Measurements from ENCODE around the gene TOP2A.

TOP2A gene

DNA sequence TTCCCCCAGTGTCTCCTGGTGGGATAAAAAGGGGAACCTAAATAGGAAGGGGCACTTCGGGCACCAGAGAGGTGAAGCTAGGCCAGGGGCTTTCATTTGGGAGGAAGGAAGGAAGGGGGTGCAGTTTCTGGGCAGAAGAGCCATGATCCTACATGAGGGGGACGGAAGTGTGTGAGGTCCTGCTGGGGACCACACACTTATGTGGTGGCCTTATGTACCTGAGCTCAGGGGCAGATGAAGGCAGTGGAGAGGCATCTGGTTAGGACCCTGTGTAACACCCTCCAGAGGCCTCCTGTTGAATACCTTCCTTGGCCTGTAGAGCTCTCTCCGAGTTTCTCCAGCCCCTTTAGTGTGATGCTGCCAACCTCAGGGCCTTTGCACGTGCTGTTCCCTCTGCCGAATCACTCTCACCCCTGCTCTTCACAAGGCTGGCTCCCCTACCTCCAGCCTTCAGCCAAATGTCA, 46.7 kb upstream of the TOP2A start:
- Histone ChIP-seq H3K4me1 (ENCODE audit: control insufficient read depth, insufficient read depth, low read depth, low read length) (peaks cover 13% of the 10 kb centered on the region), H3K27ac (ENCODE audit: low read length, poor library complexity, severe bottlenecking) (no peak overlapping the region), H3K4ac (ENCODE audit: low read depth in 1 of 2, low read length in 2 of 2) (no peak overlapping the region), H3K14ac (ENCODE audit: low read length in 2 of 2) (no peak overlapping the region), H3K4me3 (ENCODE audit: insufficient read depth in 1 of 2, low read depth in 1 of 2, low read length in 2 of 2) (no peak overlapping the region), H4K91ac (ENCODE audit: low read length) (no peak overlapping the region), H2AK5ac (ENCODE audit: low read length, severe bottlenecking) (no peak overlapping the region), H3K9me3 (ENCODE audit: control insufficient read depth, low read length) (no peaks in the 10 kb centered on the region), H3K36me3 (ENCODE audit: control insufficient read depth in 1 of 2, insufficient read depth in 2 of 2, low read depth in 1 of 2, low read length in 2 of 2) (peaks cover 5 to 8% of the 10 kb centered on the region in 2 experiments), H3K18ac (ENCODE audit: low read depth in 1 of 2, low read length in 2 of 2) (no peak overlapping the region), H3K27me3 (ENCODE audit: control insufficient read depth in 1 of 2, insufficient read depth in 1 of 2, low read length in 2 of 2) (no peaks in the 10 kb centered on the region), H3K9ac (ENCODE audit: low read length) (no peak overlapping the region), H2BK12ac (ENCODE audit: low read length in 2 of 2) (no peak overlapping the region), H3K79me1 (replicated peaks; ENCODE audit: low read length, poor library complexity, severe bottlenecking) (no peaks in the 10 kb centered on the region), H2AFZ (ENCODE audit: low read depth, low read length) (no peak overlapping the region), H4K8ac (ENCODE audit: low read length) (no peak overlapping the region), H3K23ac (ENCODE audit: low read length in 2 of 2) (no peak overlapping the region), H2BK5ac (ENCODE audit: low read depth, low read length, poor library complexity, severe bottlenecking) (no peak overlapping the region), H2BK120ac (ENCODE audit: low read depth, low read length) (no peak overlapping the region), H2BK15ac (ENCODE audit: low read depth, poor library complexity, severe bottlenecking) (no peak overlapping the region), H3K4me2 (ENCODE audit: low read length, poor library complexity, severe bottlenecking) (no peak overlapping the region)
- DNase-seq = no peak
- WGBS = 93% methylated on average over 5 of the region's 5 CpGs

DNA sequence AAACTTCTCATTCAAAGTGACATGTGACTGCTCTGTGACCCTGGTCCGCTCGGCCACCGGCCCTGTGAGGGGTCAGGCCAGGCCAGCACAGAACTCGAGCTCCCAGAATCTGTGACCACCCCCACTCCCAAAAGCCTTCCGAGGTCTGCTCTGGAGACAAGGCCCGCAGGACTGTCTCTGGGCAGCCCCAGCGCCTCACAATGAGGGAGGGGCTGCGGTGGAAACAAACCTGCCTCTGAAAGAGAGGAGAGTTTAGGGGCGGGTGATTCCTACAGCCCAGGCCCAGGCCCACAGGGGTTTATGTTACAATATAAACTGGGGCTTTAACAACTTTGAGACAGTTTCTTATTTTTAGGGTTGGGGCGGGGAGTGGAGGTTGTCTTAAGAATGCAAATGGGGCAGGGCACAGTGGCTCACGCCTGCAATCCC, 45.4 kb upstream of the TOP2A start:
- Histone ChIP-seq H3K4me3 (ENCODE audit: insufficient read depth in 1 of 2, low read depth in 1 of 2, low read length in 2 of 2) (no peak overlapping the region), H3K27me3 (ENCODE audit: control insufficient read depth in 1 of 2, insufficient read depth in 1 of 2, low read length in 2 of 2) (no peaks in the 10 kb centered on the region), H3K18ac (ENCODE audit: low read depth in 1 of 2, low read length in 2 of 2) (no peak overlapping the region), H3K23ac (ENCODE audit: low read length in 2 of 2) (no peak overlapping the region), H3K14ac (ENCODE audit: low read length in 2 of 2) (no peak overlapping the region), H2BK15ac (ENCODE audit: low read depth, poor library complexity, severe bottlenecking) (no peak overlapping the region), H3K4me2 (ENCODE audit: low read length, poor library complexity, severe bottlenecking) (no peak overlapping the region), H4K8ac (ENCODE audit: low read length) (no peak overlapping the region), H2AK5ac (ENCODE audit: low read length, severe bottlenecking) (no peak overlapping the region), H3K4me1 (ENCODE audit: control insufficient read depth, insufficient read depth, low read depth, low read length) (peaks cover 21% of the 10 kb centered on the region), H2BK12ac (ENCODE audit: low read length in 2 of 2) (no peak overlapping the region), H2BK5ac (ENCODE audit: low read depth, low read length, poor library complexity, severe bottlenecking) (no peak overlapping the region), H4K91ac (ENCODE audit: low read length) (no peak overlapping the region), H2BK120ac (ENCODE audit: low read depth, low read length) (no peak overlapping the region), H3K36me3 (ENCODE audit: control insufficient read depth in 1 of 2, insufficient read depth in 2 of 2, low read depth in 1 of 2, low read length in 2 of 2) (peaks cover 17 to 21% of the 10 kb centered on the region in 2 experiments), H3K79me1 (replicated peaks; ENCODE audit: low read length, poor library complexity, severe bottlenecking) (no peaks in the 10 kb centered on the region), H3K27ac (ENCODE audit: low read length, poor library complexity, severe bottlenecking) (peak overlapping the region; percentile 15), H3K9me3 (ENCODE audit: control insufficient read depth, low read length) (no peaks in the 10 kb centered on the region), H2AFZ (ENCODE audit: low read depth, low read length) (no peak overlapping the region), H3K4ac (ENCODE audit: low read depth in 1 of 2, low read length in 2 of 2) (no peak overlapping the region), H3K9ac (ENCODE audit: low read length) (peak overlapping the region; percentile 68)
- no peak for DNase-seq
- 40% methylated on average over 11 of the region's 11 CpGs for WGBS

DNA sequence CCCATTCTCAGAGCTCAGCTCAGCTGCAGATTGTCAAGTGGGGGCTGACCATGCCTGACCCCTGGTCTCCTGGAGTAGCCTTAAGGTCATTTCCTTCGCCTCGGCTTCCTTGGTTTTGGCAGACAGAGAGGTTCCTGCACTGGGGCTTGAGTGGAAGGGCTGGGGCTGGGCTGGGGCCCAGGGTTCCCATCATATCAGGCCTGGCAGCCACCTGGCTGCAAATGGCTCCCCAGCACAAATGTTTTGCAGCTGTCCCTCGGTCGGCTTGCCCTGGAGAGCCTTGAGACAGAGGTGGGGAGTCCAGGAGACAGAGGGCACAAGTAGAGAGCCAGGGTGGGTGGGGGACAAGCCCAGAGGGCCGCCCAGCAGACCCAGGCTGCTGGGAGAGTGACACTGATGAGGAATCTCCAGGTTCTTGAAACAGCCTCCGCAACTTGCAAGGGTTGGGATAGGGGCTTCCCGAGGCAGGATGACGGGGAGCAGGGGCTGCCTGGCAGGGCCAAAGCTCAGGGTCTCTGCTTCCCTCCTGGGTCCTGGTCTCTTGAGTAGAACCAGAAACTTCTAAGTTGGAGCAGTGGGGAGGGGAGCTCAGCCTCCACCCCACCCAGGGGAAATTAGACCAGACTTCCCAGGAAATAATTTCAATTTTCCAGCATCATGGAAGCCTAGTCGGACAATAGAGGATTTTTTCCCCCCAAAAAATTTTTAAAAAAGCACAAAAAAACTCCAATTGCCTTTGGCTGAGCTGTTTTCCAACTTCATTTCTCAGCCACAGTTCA, 44.8 kb upstream of the TOP2A start:
- no peak overlapping the region for H2AFZ ChIP-seq (ENCODE audit: low read depth, low read length)
- H3K4ac ChIP-seq (ENCODE audit: low read depth in 1 of 2, low read length in 2 of 2) = no peak overlapping the region
- no peak for DNase-seq
- H3K36me3 ChIP-seq (ENCODE audit: control insufficient read depth in 1 of 2, insufficient read depth in 2 of 2, low read depth in 1 of 2, low read length in 2 of 2) = peaks cover 22 to 23% of the 10 kb centered on the region in 2 experiments
- H3K9me3 ChIP-seq (ENCODE audit: control insufficient read depth, low read length) = no peaks in the 10 kb centered on the region
- H2BK12ac ChIP-seq (ENCODE audit: low read length in 2 of 2) = peak overlapping the region in 1 of 2 experiments; percentile 10
- no peak overlapping the region for H2BK5ac ChIP-seq (ENCODE audit: low read depth, low read length, poor library complexity, severe bottlenecking)
- H4K8ac ChIP-seq (ENCODE audit: low read length) = no peak overlapping the region
- no peak overlapping the region for H3K14ac ChIP-seq (ENCODE audit: low read length in 2 of 2)
- no peak overlapping the region for H2AK5ac ChIP-seq (ENCODE audit: low read length, severe bottlenecking)
- no peak overlapping the region for H3K4me3 ChIP-seq (ENCODE audit: insufficient read depth in 1 of 2, low read depth in 1 of 2, low read length in 2 of 2)
- H3K23ac ChIP-seq (ENCODE audit: low read length in 2 of 2) = peak overlapping the region in 1 of 2 experiments; percentile 6
- H2BK15ac ChIP-seq (ENCODE audit: low read depth, poor library complexity, severe bottlenecking) = no peak overlapping the region
- 77% methylated on average over 9 of the region's 9 CpGs for WGBS
- H3K9ac ChIP-seq (ENCODE audit: low read length) = peak overlapping the region; percentile 68
- no peak overlapping the region for H4K91ac ChIP-seq (ENCODE audit: low read length)
- peak overlapping the region; percentile 9 for H3K27ac ChIP-seq (ENCODE audit: low read length, poor library complexity, severe bottlenecking)
- no peaks in the 10 kb centered on the region for H3K27me3 ChIP-seq (ENCODE audit: control insufficient read depth in 1 of 2, insufficient read depth in 1 of 2, low read length in 2 of 2)
- H2BK120ac ChIP-seq (ENCODE audit: low read depth, low read length) = no peak overlapping the region
- H3K79me1 ChIP-seq (replicated peaks; ENCODE audit: low read length, poor library complexity, severe bottlenecking) = no peaks in the 10 kb centered on the region
- peak overlapping the region in 1 of 2 experiments; percentile 29 for H3K18ac ChIP-seq (ENCODE audit: low read depth in 1 of 2, low read length in 2 of 2)
- peaks cover 27% of the 10 kb centered on the region for H3K4me1 ChIP-seq (ENCODE audit: control insufficient read depth, insufficient read depth, low read depth, low read length)
- H3K4me2 ChIP-seq (ENCODE audit: low read length, poor library complexity, severe bottlenecking) = no peak overlapping the region

DNA sequence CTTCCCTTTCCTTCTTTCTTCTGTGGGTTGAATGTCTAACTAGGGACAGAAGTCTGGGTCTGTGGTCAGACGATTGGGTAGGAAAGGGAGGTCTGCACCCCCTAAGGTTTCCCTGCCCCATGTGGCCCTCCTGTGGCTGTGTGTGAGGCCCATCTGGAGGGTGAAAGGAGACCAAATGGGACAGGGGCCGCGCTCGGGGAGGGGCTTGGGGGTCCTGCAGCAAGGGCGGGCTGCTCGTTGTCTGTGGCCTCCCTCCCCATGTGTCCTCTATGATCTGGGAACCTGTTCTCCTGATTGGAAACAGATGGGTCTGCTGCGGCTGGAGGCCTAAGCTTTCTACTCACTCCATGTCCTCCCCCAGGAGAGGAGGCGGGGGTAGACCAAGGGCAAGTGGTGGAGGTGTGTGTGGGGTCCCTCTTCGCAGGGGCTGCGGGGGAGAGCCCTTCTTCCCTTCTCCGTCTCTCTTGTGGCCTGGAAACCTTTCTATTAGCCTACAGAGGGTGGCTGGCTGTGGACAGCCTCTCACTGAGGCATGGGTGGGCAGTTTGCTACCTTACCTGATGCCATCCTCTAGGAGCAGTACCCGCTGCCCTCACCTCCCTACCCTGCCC, 44.1 kb upstream of the TOP2A start:
- H2BK15ac ChIP-seq (ENCODE audit: low read depth, poor library complexity, severe bottlenecking) = no peak overlapping the region
- no peak overlapping the region for H4K8ac ChIP-seq (ENCODE audit: low read length)
- H3K4ac ChIP-seq (ENCODE audit: low read depth in 1 of 2, low read length in 2 of 2) = no peak overlapping the region
- peaks cover 29 to 30% of the 10 kb centered on the region in 2 experiments for H3K36me3 ChIP-seq (ENCODE audit: control insufficient read depth in 1 of 2, insufficient read depth in 2 of 2, low read depth in 1 of 2, low read length in 2 of 2)
- H3K27me3 ChIP-seq (ENCODE audit: control insufficient read depth in 1 of 2, insufficient read depth in 1 of 2, low read length in 2 of 2) = no peaks in the 10 kb centered on the region
- peaks cover 30% of the 10 kb centered on the region for H3K4me1 ChIP-seq (ENCODE audit: control insufficient read depth, insufficient read depth, low read depth, low read length)
- H3K27ac ChIP-seq (ENCODE audit: low read length, poor library complexity, severe bottlenecking) = no peak overlapping the region
- no peak overlapping the region for H3K4me3 ChIP-seq (ENCODE audit: insufficient read depth in 1 of 2, low read depth in 1 of 2, low read length in 2 of 2)
- H3K9ac ChIP-seq (ENCODE audit: low read length) = peak overlapping the region; percentile 68
- H2AK5ac ChIP-seq (ENCODE audit: low read length, severe bottlenecking) = no peak overlapping the region
- no peak overlapping the region for H3K18ac ChIP-seq (ENCODE audit: low read depth in 1 of 2, low read length in 2 of 2)
- H2BK12ac ChIP-seq (ENCODE audit: low read length in 2 of 2) = peak overlapping the region in 1 of 2 experiments; percentile 10
- H3K79me1 ChIP-seq (replicated peaks; ENCODE audit: low read length, poor library complexity, severe bottlenecking) = no peaks in the 10 kb centered on the region
- no peak overlapping the region for H2AFZ ChIP-seq (ENCODE audit: low read depth, low read length)
- WGBS = 75% methylated on average over 11 of the region's 12 CpGs
- H3K9me3 ChIP-seq (ENCODE audit: control insufficient read depth, low read length) = no peaks in the 10 kb centered on the region
- no peak overlapping the region for H2BK120ac ChIP-seq (ENCODE audit: low read depth, low read length)
- no peak overlapping the region for H3K4me2 ChIP-seq (ENCODE audit: low read length, poor library complexity, severe bottlenecking)
- H3K14ac ChIP-seq (ENCODE audit: low read length in 2 of 2) = no peak overlapping the region
- no peak for DNase-seq
- peak overlapping the region in 1 of 2 experiments; percentile 6 for H3K23ac ChIP-seq (ENCODE audit: low read length in 2 of 2)
- no peak overlapping the region for H2BK5ac ChIP-seq (ENCODE audit: low read depth, low read length, poor library complexity, severe bottlenecking)
- no peak overlapping the region for H4K91ac ChIP-seq (ENCODE audit: low read length)
